CD4-positive, alpha-beta T cell treated with Interleukin-21 for 1 hour (primary cell): ENCODE measurements around the gene FRMD5.

Experiments used
- DNase-seq: peaks from one replicate; pipeline ENCODE4 v3.0.0-alpha.2; 2020

FRMD5 gene

GRCh38 chr15:43919540-43920253 is 275.4 kb downstream of the FRMD5 start:
- DNase-seq = no peak

- DNase-seq = no peak
These were observed 276.4 kb downstream of the FRMD5 start for GRCh38 chr15:43918717-43919116.

- no peak for DNase-seq
These were observed 278.8 kb downstream of the FRMD5 start for GRCh38 chr15:43916326-43916660.

GRCh38 chr15:43915631-43916325 is 279.3 kb downstream of the FRMD5 start:
- DNase-seq = no peak

GRCh38 chr15:43913941-43914340 is 281.1 kb downstream of the FRMD5 start:
- DNase-seq = no peak

- no peak for DNase-seq
These were observed 281.9 kb downstream of the FRMD5 start for GRCh38 chr15:43913026-43913780.

GRCh38 chr15:43912208-43912607 is 282.9 kb downstream of the FRMD5 start:
- no peak for DNase-seq

- no peak for DNase-seq
These were observed 283.8 kb downstream of the FRMD5 start for GRCh38 chr15:43911235-43911781.

GRCh38 chr15:43908516-43909050 is 286.5 kb downstream of the FRMD5 start:
- DNase-seq = no peak

- DNase-seq = no peak
These were observed 289.3 kb downstream of the FRMD5 start for GRCh38 chr15:43905755-43906154.

- peak; percentile 61 for DNase-seq
These were observed 291.2 kb downstream of the FRMD5 start for GRCh38 chr15:43903864-43904290.

- DNase-seq = no peak
These were observed 293.6 kb downstream of the FRMD5 start for GRCh38 chr15:43901495-43901894.

GRCh38 chr15:43900996-43901395 is 294.1 kb downstream of the FRMD5 start:
- DNase-seq = no peak

- DNase-seq = no peak
These were observed 295.1 kb downstream of the FRMD5 start for GRCh38 chr15:43899928-43900327.

GRCh38 chr15:43898891-43899290 is 296.2 kb downstream of the FRMD5 start:
- no peak for DNase-seq

- no peak for DNase-seq
These were observed 298.5 kb downstream of the FRMD5 start for GRCh38 chr15:43896543-43896942.

GRCh38 chr15:43895586-43895985 is 299.5 kb downstream of the FRMD5 start:
- DNase-seq = no peak

- no peak for DNase-seq
These were observed 301.1 kb downstream of the FRMD5 start for GRCh38 chr15:43893956-43894355.

GRCh38 chr15:43889042-43889441 is 306.0 kb downstream of the FRMD5 start:
- no peak for DNase-seq

GRCh38 chr15:43887901-43888300 is 307.2 kb downstream of the FRMD5 start:
- no peak for DNase-seq

GRCh38 chr15:43886558-43886957 is 308.5 kb downstream of the FRMD5 start:
- no peak for DNase-seq

- no peak for DNase-seq
These were observed 311.5 kb downstream of the FRMD5 start for GRCh38 chr15:43883571-43883970.

- no peak for DNase-seq
These were observed 313.1 kb downstream of the FRMD5 start for GRCh38 chr15:43881944-43882343.
